Left renal pelvis (tissue), 4 donors: Measurements from ENCODE around the gene SLC29A3. TPM values are rescaled to one million over a fixed set of nuclear protein-coding genes. Genes with fewer than 3 reads are reported as not detected.
"Not testable (repeated sequence)": the region's sequence is repeated elsewhere in the genome, so short reads cannot be mapped to it uniquely, and the experiment has no call there.

ENCODE experiments used
- DNase-seq, 4 donors: peaks; one replicate each; pipeline ENCODE4 v3.0.0-alpha.2; 2013; ENCODE audit warnings: low read depth in 4 of 4, low spot score in 3 of 4
- polyA plus RNA-seq, 4 donors: library from polyadenylated mRNA; unstranded; fragments of 120-200 nt; gene quantifications; one replicate each; pipeline ENCODE4 v1.2.1, GENCODE V29; 2013; ENCODE audit not compliant: insufficient read length in 4 of 4

Gene SLC29A3
- polyA plus RNA-seq, 4 donors, result 8.2 to 9.9 (median 8.5) TPM

DNA sequence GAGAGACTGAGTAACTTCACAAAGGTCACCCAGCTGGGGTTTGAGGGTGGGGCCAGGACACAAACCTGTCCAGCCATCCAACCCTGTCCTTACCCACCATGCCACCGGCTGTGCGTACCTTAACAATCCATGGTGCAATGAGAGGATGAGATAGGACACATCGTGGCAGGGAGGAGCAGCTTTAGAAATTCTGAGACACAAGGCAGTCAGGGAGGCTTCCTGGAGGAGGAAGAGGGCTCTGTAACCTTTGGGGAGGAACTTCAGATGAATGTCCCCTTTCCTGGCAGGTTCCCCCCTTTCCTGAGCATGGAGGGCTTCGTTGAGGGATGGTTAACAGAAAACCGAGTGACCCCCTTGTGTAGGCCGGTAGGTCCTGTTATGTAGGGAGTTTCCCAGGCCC lies 35.6 kb upstream of the SLC29A3 start:
- no peak for DNase-seq

- no peak for DNase-seq
Observed at GRCh38 chr10:71283876-71284275, 35.2 kb upstream of the SLC29A3 start.

GRCh38 chr10:71284544-71285179 lies 34.4 kb upstream of the SLC29A3 start:
- no peak for DNase-seq

- DNase-seq, result no peak
Observed at GRCh38 chr10:71285180-71285545, 33.9 kb upstream of the SLC29A3 start.

DNA sequence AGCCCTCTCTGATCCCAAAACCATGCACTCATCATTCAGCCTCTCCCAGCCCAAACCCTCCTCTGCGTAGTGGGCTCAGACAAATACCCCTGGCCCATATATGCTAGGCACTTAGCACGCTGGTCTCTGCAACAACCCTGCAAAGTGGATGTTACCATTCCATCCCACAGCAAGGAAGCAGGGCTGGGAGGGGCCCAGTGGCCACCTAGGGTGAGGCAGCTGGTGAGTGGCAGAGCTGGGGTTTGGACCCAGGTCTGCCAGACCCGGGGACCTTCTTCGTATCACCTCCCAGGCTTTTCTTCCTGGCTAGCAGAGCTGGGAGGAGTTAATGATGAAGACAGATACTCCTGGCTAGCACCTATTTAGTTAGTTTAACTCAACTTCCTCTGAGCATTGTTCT lies 33.1 kb upstream of the SLC29A3 start:
- no peak for DNase-seq

DNA sequence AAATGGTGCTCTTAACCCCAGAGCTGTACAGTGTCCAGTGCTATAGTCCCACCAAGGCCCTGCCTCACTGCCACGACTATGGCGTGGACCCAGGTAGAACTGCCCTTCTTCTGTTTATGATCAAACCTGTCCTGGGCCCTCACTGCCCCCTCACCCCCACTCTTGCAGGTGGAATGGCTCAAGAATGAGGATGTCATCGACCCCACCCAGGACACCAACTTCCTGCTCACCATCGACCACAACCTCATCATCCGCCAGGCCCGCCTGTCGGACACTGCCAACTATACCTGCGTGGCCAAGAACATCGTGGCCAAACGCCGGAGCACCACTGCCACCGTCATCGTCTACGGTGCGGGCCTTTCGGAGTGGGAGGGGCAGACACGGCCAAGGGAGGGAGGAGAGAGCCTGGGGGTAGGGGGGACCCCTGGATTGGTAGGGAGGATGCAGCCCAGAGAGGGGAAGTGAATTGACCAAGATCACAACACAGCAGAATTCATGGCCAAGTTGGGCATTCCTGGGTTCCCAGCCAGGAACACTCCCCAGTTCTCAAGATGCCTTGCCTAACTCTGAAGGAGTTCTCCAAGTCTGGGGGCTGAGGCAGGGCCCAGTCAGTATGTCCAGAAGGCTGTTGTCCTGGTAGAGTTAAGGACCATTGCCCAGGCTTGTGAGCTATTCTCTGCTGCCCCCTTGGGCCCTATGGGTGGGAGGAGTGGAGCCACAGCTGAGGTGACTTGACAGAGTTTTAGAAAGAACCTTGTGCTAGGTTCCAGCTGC lies 32.4 kb upstream of the SLC29A3 start:
- DNase-seq, result no peak

DNA sequence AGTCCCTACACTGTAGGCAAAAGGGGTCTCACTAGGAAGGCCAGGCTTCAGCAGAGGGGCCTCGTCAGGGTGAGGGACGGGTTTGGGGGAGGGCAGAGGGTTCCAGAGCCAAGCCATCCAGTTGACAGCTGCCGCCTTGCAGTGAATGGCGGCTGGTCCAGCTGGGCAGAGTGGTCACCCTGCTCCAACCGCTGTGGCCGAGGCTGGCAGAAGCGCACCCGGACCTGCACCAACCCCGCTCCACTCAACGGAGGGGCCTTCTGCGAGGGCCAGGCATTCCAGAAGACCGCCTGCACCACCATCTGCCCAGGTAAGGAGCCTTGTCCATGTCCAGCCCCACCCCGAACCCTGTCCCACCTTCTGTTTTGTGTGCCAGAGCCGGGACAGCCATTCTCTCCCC lies 31.6 kb upstream of the SLC29A3 start:
- no peak for DNase-seq

GRCh38 chr10:71288461-71288860 lies 30.6 kb upstream of the SLC29A3 start:
- no peak for DNase-seq

- no peak for DNase-seq
Observed at GRCh38 chr10:71289421-71290130, 29.5 kb upstream of the SLC29A3 start.

DNA sequence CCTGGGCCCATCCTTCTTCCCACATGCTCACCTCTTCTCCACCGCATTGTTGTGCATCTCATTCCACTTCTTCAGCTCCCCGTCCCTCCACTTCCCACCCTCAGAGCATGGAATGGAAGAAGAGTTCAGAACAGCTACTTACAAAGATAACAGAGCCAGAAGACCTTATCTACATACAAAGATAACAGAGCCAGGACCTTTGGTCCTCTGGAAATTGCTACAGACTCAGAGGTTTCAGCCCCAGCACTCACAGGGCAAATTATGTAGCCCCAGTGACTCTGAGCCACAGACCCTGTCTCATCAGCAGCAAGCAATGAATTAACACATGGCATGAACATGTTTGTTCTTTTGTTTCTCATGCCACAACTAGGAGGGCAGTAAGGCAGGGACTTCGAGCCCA lies 28.7 kb upstream of the SLC29A3 start:
- DNase-seq, result no peak

DNA sequence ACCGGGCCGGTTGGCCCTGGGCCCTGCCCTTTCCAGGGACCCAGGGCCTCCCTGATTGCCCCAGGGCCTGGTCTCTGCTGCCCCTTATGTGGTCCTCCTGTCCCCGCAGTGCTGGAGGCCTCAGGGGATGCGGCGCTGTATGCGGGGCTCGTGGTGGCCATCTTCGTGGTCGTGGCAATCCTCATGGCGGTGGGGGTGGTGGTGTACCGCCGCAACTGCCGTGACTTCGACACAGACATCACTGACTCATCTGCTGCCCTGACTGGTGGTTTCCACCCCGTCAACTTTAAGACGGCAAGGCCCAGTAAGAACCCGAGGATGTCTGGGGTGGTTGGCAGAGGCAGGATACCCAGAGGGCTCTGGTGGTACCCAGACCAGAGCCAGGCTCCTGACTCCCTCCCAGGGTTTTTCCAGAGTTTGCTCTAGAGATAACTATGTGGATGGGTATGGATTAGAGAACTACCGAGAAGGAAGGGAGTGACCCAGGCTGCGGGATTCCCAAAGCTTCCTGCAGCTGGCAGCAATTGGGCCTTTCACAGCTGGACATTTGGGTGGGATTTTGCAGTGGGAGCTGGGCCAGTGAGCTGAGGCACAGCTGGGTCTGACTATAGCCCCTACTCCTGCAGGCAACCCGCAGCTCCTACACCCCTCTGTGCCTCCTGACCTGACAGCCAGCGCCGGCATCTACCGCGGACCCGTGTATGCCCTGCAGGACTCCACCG lies 28.1 kb upstream of the SLC29A3 start:
- DNase-seq, result no peak

- no peak for DNase-seq
Observed at GRCh38 chr10:71291528-71291900, 27.5 kb upstream of the SLC29A3 start.

GRCh38 chr10:71292624-71293445 lies 26.2 kb upstream of the SLC29A3 start:
- no peak for DNase-seq

DNA sequence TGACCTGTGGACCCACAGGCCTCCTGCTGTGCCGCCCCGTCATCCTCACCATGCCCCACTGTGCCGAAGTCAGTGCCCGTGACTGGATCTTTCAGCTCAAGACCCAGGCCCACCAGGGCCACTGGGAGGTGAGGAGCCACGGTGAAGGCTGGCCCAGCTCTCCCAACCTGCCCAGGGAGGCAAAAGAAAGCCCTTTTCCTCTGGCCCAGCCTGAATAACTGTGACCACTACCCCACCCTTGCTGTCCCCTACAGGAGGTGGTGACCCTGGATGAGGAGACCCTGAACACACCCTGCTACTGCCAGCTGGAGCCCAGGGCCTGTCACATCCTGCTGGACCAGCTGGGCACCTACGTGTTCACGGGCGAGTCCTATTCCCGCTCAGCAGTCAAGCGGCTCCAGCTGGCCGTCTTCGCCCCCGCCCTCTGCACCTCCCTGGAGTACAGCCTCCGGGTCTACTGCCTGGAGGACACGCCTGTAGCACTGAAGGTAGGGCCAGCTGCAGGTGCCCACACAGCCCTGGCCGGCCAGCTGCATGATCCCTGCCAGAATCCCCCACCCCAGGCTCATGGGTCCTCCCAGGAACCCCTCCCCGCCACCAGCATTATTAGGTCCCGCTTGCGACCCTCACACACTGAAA lies 25.5 kb upstream of the SLC29A3 start:
- DNase-seq, result no peak

GRCh38 chr10:71294091-71294561 lies 24.9 kb upstream of the SLC29A3 start:
- no peak for DNase-seq

DNA sequence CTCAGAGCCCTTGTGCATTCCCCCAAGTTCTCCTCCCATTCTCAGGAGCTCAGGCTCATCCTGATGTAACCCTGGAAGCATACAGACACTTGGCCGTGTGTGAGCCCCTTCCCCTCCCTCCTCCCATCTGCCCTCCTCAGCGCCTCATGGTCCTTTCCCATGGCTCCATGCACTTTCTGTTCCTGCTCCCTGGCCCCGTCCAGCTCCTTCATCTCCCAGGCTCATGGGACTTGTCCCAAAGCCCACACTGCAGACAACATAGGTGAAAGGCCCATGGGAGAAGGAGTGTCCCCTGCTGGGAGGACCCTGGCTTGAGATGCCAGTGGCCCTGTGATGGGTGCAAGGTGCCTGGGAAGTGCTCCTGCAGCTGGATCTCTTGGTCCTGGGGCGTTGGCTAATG lies 24.2 kb upstream of the SLC29A3 start:
- no peak for DNase-seq

GRCh38 chr10:71295641-71296040 lies 23.4 kb upstream of the SLC29A3 start:
- DNase-seq, result no peak

- no peak for DNase-seq
Observed at GRCh38 chr10:71296086-71296485, 23.0 kb upstream of the SLC29A3 start.

GRCh38 chr10:71296811-71297210 lies 22.2 kb upstream of the SLC29A3 start:
- DNase-seq, result not testable (repeated sequence)

DNA sequence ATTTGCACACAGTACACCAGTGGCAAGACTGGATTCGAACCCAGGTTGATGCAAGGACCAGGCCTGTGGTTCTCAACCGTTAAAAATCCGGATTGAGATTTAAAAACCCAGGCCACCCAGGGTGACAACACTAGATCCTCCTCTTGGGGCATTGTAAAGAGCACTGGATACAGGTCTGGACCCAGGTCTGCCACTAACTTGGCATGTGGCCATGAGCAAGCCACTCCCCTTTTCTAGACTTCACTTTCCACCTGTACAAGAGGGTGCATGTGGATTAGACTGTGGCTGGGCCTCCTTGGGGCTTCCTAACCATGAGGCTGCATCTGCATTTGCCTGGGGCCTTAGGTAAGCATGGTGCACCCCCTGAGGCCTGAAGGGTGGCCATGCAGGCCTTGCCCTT lies 21.7 kb upstream of the SLC29A3 start:
- DNase-seq, result no peak
